NCI-H748 (cell line): Measurements from ENCODE around the gene TRIM51.
A peak's percentile ranks its signal among the peaks of the same experiment; 100 is the strongest.
"Not testable (repeated sequence)": the region's sequence is repeated elsewhere in the genome, so short reads cannot be mapped to it uniquely, and the experiment has no call there.

Experiments used
- DNase-seq: peaks from one replicate; lab custom pipeline; 2025; ENCODE audit not compliant: unreplicated experiment; lab: John Stamatoyannopoulos, UW

TRIM51 gene

GRCh38 chr11:55882997-55883396 lies at the start of gene TRIM51:
TSS of gene TRIM51 (plus strand) at chr11:55883297. CDS start at chr11:55885429, 2,132 bp downstream.
- DNase-seq, result not testable (repeated sequence)

GRCh38 chr11:55838452-55838851 lies 44.6 kb upstream of the TRIM51 start, which contains the start of gene OR5D16:
TSS of gene OR5D16 (plus strand) at chr11:55838752. CDS start at chr11:55838752, 0 bp downstream.
- no peak for DNase-seq

- DNase-seq, result no peak
Observed at GRCh38 chr11:55847453-55847852, 35.6 kb upstream of the TRIM51 start.

GRCh38 chr11:55849037-55849436 lies 34.1 kb upstream of the TRIM51 start:
- no peak for DNase-seq

GRCh38 chr11:55852141-55852540 lies 31.0 kb upstream of the TRIM51 start:
- no peak for DNase-seq

GRCh38 chr11:55854704-55855103 lies 28.4 kb upstream of the TRIM51 start:
- DNase-seq, result no peak

GRCh38 chr11:55867354-55867753 lies 15.7 kb upstream of the TRIM51 start:
- DNase-seq, result not testable (repeated sequence)

- peak; percentile 36 for DNase-seq
Observed at GRCh38 chr11:55872731-55873130, 10.4 kb upstream of the TRIM51 start.

- peak; percentile 64 for DNase-seq
Observed at GRCh38 chr11:55873146-55873545, 10.0 kb upstream of the TRIM51 start.

GRCh38 chr11:55884995-55885394 lies 1.9 kb downstream of the TRIM51 start:
- DNase-seq, result not testable (repeated sequence)

- not testable (repeated sequence) for DNase-seq
Observed at GRCh38 chr11:55885481-55885880, 2.4 kb downstream of the TRIM51 start.

GRCh38 chr11:55895216-55895615 lies 12.1 kb downstream of the TRIM51 start:
- DNase-seq, result no peak

- no peak for DNase-seq
Observed at GRCh38 chr11:55902308-55902707, 19.2 kb downstream of the TRIM51 start.

- no peak for DNase-seq
Observed at GRCh38 chr11:55914482-55914881, 31.4 kb downstream of the TRIM51 start, which contains the start of gene OR5W2. TSS of gene OR5W2 (minus strand) at chr11:55914582. CDS start at chr11:55914582, 0 bp downstream.

- no peak for DNase-seq
Observed at GRCh38 chr11:55920537-55920936, 37.4 kb downstream of the TRIM51 start.

- DNase-seq, result no peak
Observed at GRCh38 chr11:55936300-55936699, 53.2 kb downstream of the TRIM51 start, which contains the start of gene OR5I1. TSS of gene OR5I1 (minus strand) at chr11:55936400. CDS start at chr11:55936400, 0 bp downstream.
